Gastrocnemius medialis (tissue), 4 donors: ENCODE measurements around the gene KIF20B. TPM values are rescaled to one million over a fixed set of nuclear protein-coding genes. Genes with fewer than 3 reads are reported as not detected.

Experiments
- total RNA-seq, 4 donors: library from RNA; depleted of rRNA; stranded (reverse); fragments of >200 nt; gene quantifications; one replicate each; pipeline versions ENCODE4 v1.1.0 to v1.2.3, GENCODE V29; 2016

The KIF20B gene
- total RNA-seq, 4 donors from 2014 or later = 0.65 to 1.0 (median 0.86) TPM

Other genes starting within 250 kb of the KIF20B start
- 1 to 10 TPM in 3 of 4 donors, under 1 TPM in 1; 0.97 to 3.1 (median 1.4) TPM for gene SLC16A12, start 166.0 kb upstream of the KIF20B start, total RNA-seq
- gene PANK1, start 56.3 kb upstream of the KIF20B start, total RNA-seq = 10 to 100 TPM in 1 of 4 donors, 1 to 10 TPM in 3; 7.3 to 16.3 (median 9.0) TPM